DOHH2 (cell line): Measurements from ENCODE around the gene RMI1.

Experiments used
- EZH2phosphoT487 ChIP-seq: fragments of 200-600 bp; sonication (generic); IDR thresholded peaks from 2 replicates; pipeline ENCODE4 v1.6.1; 2017; ENCODE audit warnings: borderline replicate concordance, mild to moderate bottlenecking, antibody characterized with exemption, low read length, moderate library complexity, mixed read lengths
- TF ChIP-seq, protein P1 (sequence below): fragments of 200-600 bp; sonication (generic); IDR thresholded peaks from one replicate; pipeline ENCODE4 v1.5.1; 2014; ENCODE audit warnings: antibody characterized with exemption, mild to moderate bottlenecking, low read depth, low read length; ENCODE audit not compliant: poor library complexity, severe bottlenecking

GRCh38 chr9:84000186-84000585 lies 19.6 kb downstream of the RMI1 start:
- TF ChIP-seq, protein P1, sequence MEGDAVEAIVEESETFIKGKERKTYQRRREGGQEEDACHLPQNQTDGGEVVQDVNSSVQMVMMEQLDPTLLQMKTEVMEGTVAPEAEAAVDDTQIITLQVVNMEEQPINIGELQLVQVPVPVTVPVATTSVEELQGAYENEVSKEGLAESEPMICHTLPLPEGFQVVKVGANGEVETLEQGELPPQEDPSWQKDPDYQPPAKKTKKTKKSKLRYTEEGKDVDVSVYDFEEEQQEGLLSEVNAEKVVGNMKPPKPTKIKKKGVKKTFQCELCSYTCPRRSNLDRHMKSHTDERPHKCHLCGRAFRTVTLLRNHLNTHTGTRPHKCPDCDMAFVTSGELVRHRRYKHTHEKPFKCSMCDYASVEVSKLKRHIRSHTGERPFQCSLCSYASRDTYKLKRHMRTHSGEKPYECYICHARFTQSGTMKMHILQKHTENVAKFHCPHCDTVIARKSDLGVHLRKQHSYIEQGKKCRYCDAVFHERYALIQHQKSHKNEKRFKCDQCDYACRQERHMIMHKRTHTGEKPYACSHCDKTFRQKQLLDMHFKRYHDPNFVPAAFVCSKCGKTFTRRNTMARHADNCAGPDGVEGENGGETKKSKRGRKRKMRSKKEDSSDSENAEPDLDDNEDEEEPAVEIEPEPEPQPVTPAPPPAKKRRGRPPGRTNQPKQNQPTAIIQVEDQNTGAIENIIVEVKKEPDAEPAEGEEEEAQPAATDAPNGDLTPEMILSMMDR: no peak
- no peak for TF ChIP-seq EZH2phosphoT487
